ENCODE data around the gene TSPEAR. TPM values are rescaled to one million over a fixed set of nuclear protein-coding genes. Genes with fewer than 3 reads are reported as not detected.

Gene TSPEAR
- total and polyA plus RNA-seq, 5 experiments from 2014 or later = 0.07 TPM; not detected in 4

GRCh38 chr21:44706026-44706705 is 5.2 kb downstream of the TSPEAR start:
- Mint-ChIP-seq H3K4me3 (peak overlapping the region in 3 of 10 donors; percentile 21 to 36 (median 34)), H3K27ac (peak overlapping the region in 2 of 10 donors; percentile 8 to 46), H3K9me3 (peaks cover 0 to 26% (median 8%) of the 10 kb centered on the region in 9 donors), H3K36me3 (peaks cover 6 to 8% (median 7%) of the 10 kb centered on the region in 3 donors), H3K4me1 (peaks cover 16 to 39% (median 27%) of the 10 kb centered on the region in 4 donors), H3K27me3 (peaks cover 40 to 100% (median 60%) of the 10 kb centered on the region in 5 donors)
- POLR2A ChIA-PET = no interaction called here
- no peak for ATAC-seq
- DNase-seq = no peak

DNA sequence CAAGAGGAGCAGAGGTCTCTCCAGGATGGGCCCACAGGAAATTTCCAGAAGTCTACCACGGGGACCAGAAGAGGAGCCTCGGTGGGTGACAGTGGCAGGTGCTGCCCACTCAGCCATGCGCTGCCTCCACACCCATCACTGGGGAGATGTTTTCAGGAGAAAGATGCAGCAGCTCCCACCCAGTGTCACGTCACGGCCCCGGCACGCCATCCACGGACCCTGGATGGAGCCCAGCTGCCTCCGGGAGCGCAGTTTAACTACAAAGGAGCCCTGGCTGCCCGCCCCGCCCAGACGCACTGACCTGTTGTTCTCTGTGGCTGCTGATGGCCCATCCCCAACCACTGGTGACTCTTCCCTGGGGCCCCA is 6.8 kb downstream of the TSPEAR start:
- POLR2A ChIA-PET = no interaction called here
- peaks cover 0 to 26% (median 8%) of the 10 kb centered on the region in 9 donors for H3K9me3 Mint-ChIP-seq
- peaks cover 6 to 8% (median 7%) of the 10 kb centered on the region in 3 donors for H3K36me3 Mint-ChIP-seq
- DNase-seq = no peak
- no peak overlapping the region for H3K4me3 Mint-ChIP-seq
- H3K4me1 Mint-ChIP-seq = peaks cover 7 to 28% (median 16%) of the 10 kb centered on the region in 4 donors
- no peak for ATAC-seq
- peak overlapping the region in 1 of 10 donors; percentile 31 for H3K27ac Mint-ChIP-seq
- H3K27me3 Mint-ChIP-seq = peaks cover 38 to 95% (median 63%) of the 10 kb centered on the region in 5 donors

GRCh38 chr21:44703731-44704635 is 7.4 kb downstream of the TSPEAR start:
- Mint-ChIP-seq H3K36me3 (peaks cover 5 to 8% (median 7%) of the 10 kb centered on the region in 3 donors), H3K9me3 (peaks cover 0 to 25% (median 8%) of the 10 kb centered on the region in 9 donors), H3K4me1 (peaks cover 2 to 27% (median 15%) of the 10 kb centered on the region in 4 donors), H3K27ac (no peak overlapping the region), H3K27me3 (peaks cover 37 to 95% (median 60%) of the 10 kb centered on the region in 5 donors), H3K4me3 (no peak overlapping the region)
- DNase-seq (no peak), ATAC-seq (no peak)
- POLR2A ChIA-PET = no interaction called here

DNA sequence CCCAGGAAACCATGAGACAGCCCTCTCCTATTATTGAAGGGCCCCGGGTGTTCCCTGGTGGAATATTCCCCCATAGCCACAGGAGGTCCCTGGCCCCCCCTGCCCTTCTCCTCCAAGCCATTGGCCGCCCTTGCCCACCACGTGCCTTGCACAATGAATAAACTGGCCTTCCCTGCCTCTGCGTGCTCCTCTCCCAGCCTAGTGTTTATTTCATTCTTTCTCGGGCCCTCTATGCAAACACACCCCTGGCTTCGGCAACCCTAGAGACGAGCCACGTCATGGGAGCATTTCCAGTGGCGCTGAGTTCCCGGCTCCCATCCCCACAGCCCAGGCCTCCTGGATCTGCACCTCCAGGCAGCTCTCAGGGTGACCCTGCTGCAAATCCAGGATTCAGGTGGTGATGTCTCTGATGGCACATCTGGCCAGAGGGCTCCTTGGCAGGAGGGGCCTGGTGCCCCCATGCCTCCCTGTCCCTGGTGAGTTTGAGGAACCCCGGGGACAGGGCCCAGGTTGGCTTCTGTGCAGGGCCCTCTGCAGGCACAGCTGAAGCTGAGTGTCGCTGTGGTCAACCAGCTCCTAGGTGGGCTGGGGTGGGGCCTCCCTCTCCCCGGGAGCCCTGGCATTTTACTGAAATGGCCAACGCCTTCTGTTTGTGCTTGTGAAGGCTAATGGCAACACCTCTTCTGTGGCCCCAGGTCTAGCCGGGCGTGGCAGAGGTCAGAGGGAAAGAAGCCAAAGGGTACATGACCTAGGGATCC is 8.2 kb downstream of the TSPEAR start:
- Mint-ChIP-seq H3K4me3 (no peak overlapping the region), H3K9me3 (peaks cover 0 to 23% (median 8%) of the 10 kb centered on the region in 9 donors), H3K36me3 (peaks cover 5 to 8% (median 7%) of the 10 kb centered on the region in 3 donors), H3K4me1 (peaks cover 2 to 26% (median 13%) of the 10 kb centered on the region in 4 donors), H3K27me3 (peaks cover 41 to 95% (median 59%) of the 10 kb centered on the region in 5 donors), H3K27ac (peak overlapping the region in 1 of 10 donors; percentile 91)
- no peak for ATAC-seq
- POLR2A ChIA-PET = no interaction called here
- DNase-seq = no peak

DNA sequence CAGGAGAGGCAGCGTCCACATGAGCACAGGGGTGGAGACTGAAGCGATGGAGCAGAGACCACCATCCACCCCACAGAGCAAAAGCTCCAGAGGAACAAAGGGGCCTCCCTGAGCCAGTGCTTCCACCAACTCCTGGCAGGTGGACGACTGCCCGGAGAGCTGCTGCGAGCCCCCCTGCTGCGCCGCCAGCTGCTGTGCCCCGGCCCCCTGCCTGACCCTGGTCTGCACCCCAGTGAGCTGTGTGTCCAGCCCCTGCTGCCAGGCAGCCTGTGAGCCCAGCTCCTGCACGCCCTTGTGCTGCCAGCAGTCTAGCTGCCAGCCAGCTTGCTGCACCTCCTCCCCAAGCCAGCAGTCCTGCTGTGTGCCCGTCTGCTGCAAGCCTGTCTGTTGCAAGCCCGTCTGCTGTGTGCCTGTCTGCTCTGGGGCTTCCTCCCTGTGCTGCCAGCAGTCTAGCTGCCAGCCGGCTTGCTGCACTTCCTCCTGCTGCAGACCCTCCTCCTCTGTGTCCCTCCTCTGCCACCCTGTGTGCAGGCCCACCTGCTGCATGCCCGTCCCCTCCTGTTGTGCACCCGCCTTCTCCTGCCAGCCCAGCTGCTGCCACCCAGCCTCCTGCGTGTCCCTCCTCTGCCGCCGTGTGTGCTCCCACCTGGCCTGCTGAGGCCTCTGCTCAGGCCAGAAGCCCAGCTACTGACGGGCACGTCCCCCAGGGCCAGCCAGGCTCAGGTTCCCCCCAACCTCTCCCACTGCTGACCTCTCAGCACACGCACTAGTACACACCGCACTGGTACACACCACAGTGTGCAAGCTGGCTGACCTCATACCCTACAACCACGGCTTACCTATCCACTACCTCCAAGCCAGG is 9.0 kb downstream of the TSPEAR start:
- Mint-ChIP-seq H3K27me3 (peaks cover 44 to 95% (median 59%) of the 10 kb centered on the region in 5 donors), H3K4me3 (no peak overlapping the region), H3K36me3 (peaks cover 7 to 8% (median 7%) of the 10 kb centered on the region in 3 donors), H3K9me3 (peaks cover 0 to 22% (median 8%) of the 10 kb centered on the region in 9 donors), H3K27ac (peak overlapping the region in 1 of 10 donors; percentile 4), H3K4me1 (peaks cover 0 to 29% (median 15%) of the 10 kb centered on the region in 4 donors)
- DNase-seq (no peak), ATAC-seq (no peak)
- POLR2A ChIA-PET = no interaction called here

- POLR2A ChIA-PET = no interaction called here
- DNase-seq = no peak
- Mint-ChIP-seq H3K4me3 (no peak overlapping the region), H3K27me3 (peaks cover 43 to 95% (median 59%) of the 10 kb centered on the region in 5 donors), H3K4me1 (peaks cover 0 to 35% (median 18%) of the 10 kb centered on the region in 4 donors), H3K27ac (no peak overlapping the region), H3K36me3 (peaks cover 7 to 8% (median 7%) of the 10 kb centered on the region in 3 donors), H3K9me3 (peaks cover 0 to 22% (median 8%) of the 10 kb centered on the region in 9 donors)
- ATAC-seq = no peak
These were observed 9.8 kb downstream of the TSPEAR start for GRCh38 chr21:44701541-44701940.

DNA sequence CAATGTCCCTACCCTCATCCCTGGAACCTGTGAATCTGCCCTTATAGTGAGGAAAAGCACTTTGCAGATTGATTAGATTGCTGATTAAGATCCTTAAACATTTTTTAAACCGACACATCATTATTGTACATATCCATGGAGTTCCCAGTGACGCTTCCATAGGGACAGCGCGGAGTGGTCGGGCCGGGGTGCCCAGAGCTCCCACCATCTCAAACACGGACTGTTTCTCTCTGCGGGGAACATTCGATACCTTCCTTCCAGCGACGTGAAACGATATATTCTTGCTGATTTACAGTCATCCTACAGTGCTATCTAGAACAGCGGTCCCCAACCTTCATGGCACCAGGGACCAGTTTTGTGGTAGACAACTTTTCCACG is 10.4 kb downstream of the TSPEAR start:
- H3K27ac Mint-ChIP-seq = no peak overlapping the region
- H3K36me3 Mint-ChIP-seq = peaks cover 6 to 8% (median 7%) of the 10 kb centered on the region in 3 donors
- no peak for DNase-seq
- H3K9me3 Mint-ChIP-seq = peaks cover 0 to 19% (median 7%) of the 10 kb centered on the region in 9 donors
- no peak for ATAC-seq
- H3K27me3 Mint-ChIP-seq = peaks cover 43 to 95% (median 58%) of the 10 kb centered on the region in 5 donors
- no peak overlapping the region for H3K4me3 Mint-ChIP-seq
- peaks cover 0 to 41% (median 18%) of the 10 kb centered on the region in 4 donors for H3K4me1 Mint-ChIP-seq
- POLR2A ChIA-PET = no interaction called here

DNA sequence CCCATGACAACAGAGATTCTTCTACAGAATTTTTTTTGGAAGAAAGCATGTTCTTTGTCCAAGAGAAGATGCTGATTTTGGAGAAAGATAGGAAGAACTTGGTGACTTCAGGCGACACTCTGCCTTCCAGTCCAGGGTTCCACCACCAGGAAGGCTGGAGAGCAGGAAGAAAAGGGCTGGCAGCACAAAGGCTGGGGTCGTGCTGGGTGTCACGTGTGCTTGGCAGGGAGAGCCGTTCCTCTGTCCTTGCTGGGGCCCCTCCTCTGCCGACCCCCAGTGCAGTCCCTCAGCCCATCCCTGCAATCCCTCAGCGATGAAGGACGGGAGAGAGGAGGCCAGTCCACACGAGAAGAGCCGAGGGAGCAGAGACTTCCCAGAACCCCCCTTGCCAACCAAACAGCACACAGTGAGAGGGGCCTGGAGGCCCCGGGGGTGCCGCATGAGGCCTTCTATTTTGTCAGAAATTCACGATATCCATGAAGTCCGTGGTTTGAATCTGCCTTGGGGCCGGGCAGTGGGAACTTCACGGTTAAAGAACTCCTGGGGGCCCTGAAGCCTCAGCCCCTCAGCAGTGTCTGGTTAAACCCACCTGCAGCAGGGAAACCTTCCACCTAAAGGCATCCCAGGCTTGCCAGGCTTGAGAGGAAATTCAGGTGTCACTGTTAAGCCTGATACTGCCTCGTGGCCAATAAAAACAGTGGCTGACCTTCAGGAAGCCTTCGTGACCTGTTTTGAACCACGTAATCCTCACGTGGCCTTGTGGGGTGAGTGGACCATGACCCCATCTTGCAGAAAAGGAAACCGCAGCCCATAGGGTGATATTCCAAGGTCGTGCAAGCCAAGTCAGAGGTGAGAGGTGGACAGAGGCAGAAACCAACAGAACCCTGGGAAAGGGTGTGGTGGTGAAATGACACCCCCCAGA is 11.0 kb downstream of the TSPEAR start:
- H3K27me3 Mint-ChIP-seq = peaks cover 38 to 89% (median 55%) of the 10 kb centered on the region in 5 donors
- POLR2A ChIA-PET = interaction anchor here (0.8 to 1.1 kb wide), 2 partner anchors 8 to 43 kb away, joined by 3 read pairs; partner anchors contain the start of gene KRTAP12-3
- peak overlapping the region in 1 of 10 donors; percentile 52 for H3K27ac Mint-ChIP-seq
- H3K4me1 Mint-ChIP-seq = peaks cover 0 to 47% (median 20%) of the 10 kb centered on the region in 4 donors
- DNase-seq (no peak), ATAC-seq (no peak)
- H3K36me3 Mint-ChIP-seq = peaks cover 2 to 3% (median 2%) of the 10 kb centered on the region in 3 donors
- H3K9me3 Mint-ChIP-seq = peaks cover 0 to 13% (median 3%) of the 10 kb centered on the region in 9 donors
- peak overlapping the region in 1 of 10 donors; percentile 48 for H3K4me3 Mint-ChIP-seq

GRCh38 chr21:44699502-44700001 is 11.8 kb downstream of the TSPEAR start:
- no peak for DNase-seq
- POLR2A ChIA-PET = interaction anchor here (0.8 to 1.1 kb wide), 2 partner anchors 9 to 42 kb away, joined by 3 read pairs; partner anchors contain the start of gene KRTAP12-3

More at GRCh38 chr21:44699502-44700001, 11.8 kb downstream of the TSPEAR start:
- Mint-ChIP-seq H3K4me1 (peaks cover 4 to 55% (median 24%) of the 10 kb centered on the region in 4 donors), H3K36me3 (peaks cover 0 to 2% (median 2%) of the 10 kb centered on the region in 3 donors), H3K4me3 (peak overlapping the region in 1 of 10 donors; percentile 48), H3K27ac (peak overlapping the region in 3 of 10 donors; percentile 9 to 88 (median 25)), H3K27me3 (peaks cover 33 to 81% (median 49%) of the 10 kb centered on the region in 5 donors), H3K9me3 (peaks cover 0 to 5% (median 0%) of the 10 kb centered on the region in 9 donors)
- no peak for ATAC-seq

Data from naive thymus-derived CD8-positive, alpha-beta T cell (primary cell).